ENCODE measurements around the gene MUC2. TPM values are rescaled to one million over a fixed set of nuclear protein-coding genes. Genes with fewer than 3 reads are reported as not detected.

The MUC2 gene
- total RNA-seq, 1 donor from 2014 or later = not detected

DNA sequence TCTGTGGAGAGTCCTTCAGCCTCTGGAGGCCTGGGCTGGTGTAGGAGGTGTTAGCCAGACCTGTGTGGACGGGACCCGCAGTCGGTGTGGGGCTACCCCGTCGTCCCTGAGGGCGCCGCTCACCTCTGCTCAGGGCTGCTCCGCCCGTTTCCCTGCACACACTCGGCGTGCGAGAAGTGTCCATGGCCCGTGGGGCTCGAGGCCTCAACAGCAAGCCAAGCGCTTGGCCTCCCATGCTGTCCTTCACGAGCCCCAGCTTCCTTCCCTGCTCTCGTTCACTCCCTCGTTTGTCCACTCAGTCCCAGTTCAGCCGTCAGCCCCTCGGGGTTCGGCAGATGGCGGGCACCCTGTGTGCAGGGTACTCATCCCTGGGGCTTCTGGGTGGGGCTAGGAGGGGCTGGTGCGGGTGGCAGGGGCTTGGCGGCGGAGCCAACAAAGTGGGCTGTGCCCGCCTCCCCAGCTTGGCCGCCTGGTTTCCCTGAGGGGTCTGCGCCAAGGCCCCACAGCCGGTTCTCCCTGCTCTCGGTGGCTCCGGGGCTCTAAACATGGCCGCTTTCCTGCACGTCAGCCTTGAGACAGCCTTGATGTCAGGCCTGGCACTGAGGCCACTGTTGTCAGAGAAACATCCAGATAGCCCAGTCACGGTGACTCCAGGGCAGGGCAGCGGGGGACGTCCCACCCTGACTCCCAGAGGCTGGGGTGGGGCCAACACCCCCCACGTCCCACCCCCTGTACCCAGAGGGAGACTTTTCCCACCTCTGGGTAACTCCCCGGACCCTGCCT, 41.5 kb upstream of the MUC2 start:
- Mint-ChIP-seq H3K36me3 (ENCODE audit: low read depth, unreplicated experiment) (peaks cover 2% of the 10 kb centered on the region), H3K9me3 (ENCODE audit: unreplicated experiment) (peaks cover 2% of the 10 kb centered on the region), H3K27me3 (ENCODE audit: low read depth, unreplicated experiment) (peaks cover 4% of the 10 kb centered on the region), H3K27ac (ENCODE audit: unreplicated experiment) (no peak overlapping the region), H3K4me1 (ENCODE audit: low read depth, unreplicated experiment) (no peaks in the 10 kb centered on the region), H3K4me3 (ENCODE audit: unreplicated experiment) (no peak overlapping the region)
- no peaks in the 10 kb centered on the region for H3K27me3 ChIP-seq (ENCODE audit: insufficient read depth, low read length)
- H3K9me3 ChIP-seq (ENCODE audit: insufficient read depth, low read depth, low read length) = no peaks in the 10 kb centered on the region
- H3K9ac ChIP-seq (ENCODE audit: low read length) = no peak overlapping the region
- FAIRE-seq = no peak
- H3K36me3 ChIP-seq (ENCODE audit: insufficient read depth, low read length) = no peaks in the 10 kb centered on the region
- no peak for TF ChIP-seq EZH2 (IDR thresholded peaks at IDR 0.05; ENCODE audit: insufficient read depth, low read length)
- TF ChIP-seq, protein P1, sequence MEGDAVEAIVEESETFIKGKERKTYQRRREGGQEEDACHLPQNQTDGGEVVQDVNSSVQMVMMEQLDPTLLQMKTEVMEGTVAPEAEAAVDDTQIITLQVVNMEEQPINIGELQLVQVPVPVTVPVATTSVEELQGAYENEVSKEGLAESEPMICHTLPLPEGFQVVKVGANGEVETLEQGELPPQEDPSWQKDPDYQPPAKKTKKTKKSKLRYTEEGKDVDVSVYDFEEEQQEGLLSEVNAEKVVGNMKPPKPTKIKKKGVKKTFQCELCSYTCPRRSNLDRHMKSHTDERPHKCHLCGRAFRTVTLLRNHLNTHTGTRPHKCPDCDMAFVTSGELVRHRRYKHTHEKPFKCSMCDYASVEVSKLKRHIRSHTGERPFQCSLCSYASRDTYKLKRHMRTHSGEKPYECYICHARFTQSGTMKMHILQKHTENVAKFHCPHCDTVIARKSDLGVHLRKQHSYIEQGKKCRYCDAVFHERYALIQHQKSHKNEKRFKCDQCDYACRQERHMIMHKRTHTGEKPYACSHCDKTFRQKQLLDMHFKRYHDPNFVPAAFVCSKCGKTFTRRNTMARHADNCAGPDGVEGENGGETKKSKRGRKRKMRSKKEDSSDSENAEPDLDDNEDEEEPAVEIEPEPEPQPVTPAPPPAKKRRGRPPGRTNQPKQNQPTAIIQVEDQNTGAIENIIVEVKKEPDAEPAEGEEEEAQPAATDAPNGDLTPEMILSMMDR (IDR thresholded peaks at IDR 0.05; ENCODE audit: insufficient read depth, low read depth, low read length) = no peak
- no peak overlapping the region for H3K4me2 ChIP-seq (ENCODE audit: low read length)
- no peak for DNase-seq (ENCODE audit: low read depth)
- no peak overlapping the region for H2AFZ ChIP-seq (ENCODE audit: low read depth, low read length)
- H4K20me1 ChIP-seq (ENCODE audit: insufficient read depth, low read length) = peaks cover 4% of the 10 kb centered on the region
- no peaks in the 10 kb centered on the region for H3K79me2 ChIP-seq (ENCODE audit: insufficient read depth, low read length)
- H3K27ac ChIP-seq (ENCODE audit: low read depth, low read length) = no peak overlapping the region
- H3K4me1 ChIP-seq (ENCODE audit: insufficient read depth, low read length) = no peaks in the 10 kb centered on the region
- H3K4me3 ChIP-seq (ENCODE audit: insufficient read depth, low read depth, low read length) = no peak overlapping the region

DNA sequence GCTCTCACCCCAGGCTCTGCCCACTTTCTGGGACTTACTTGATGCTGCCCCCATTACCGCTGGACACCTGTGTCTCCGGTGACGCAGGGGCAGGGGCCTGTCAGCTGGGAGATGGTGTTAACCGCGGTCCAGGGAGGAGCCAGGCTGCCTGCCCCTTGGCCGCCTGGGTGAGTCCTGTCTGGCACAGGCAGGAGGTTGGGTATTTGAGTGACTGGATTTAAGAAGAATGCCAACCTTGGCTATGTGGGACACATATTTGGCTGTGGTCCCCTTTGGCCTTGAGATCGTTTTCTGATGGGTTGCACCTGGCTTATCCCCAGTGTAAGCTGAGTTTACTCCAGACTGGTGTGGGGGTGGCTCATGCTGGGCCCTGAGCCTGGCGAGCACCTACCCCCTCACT, 40.7 kb upstream of the MUC2 start:
- H3K27me3 Mint-ChIP-seq (ENCODE audit: low read depth, unreplicated experiment) = peaks cover 6% of the 10 kb centered on the region
- H3K9me3 ChIP-seq (ENCODE audit: insufficient read depth, low read depth, low read length) = no peaks in the 10 kb centered on the region
- no peak overlapping the region for H3K27ac ChIP-seq (ENCODE audit: low read depth, low read length)
- no peaks in the 10 kb centered on the region for H3K36me3 ChIP-seq (ENCODE audit: insufficient read depth, low read length)
- peaks cover 2% of the 10 kb centered on the region for H3K36me3 Mint-ChIP-seq (ENCODE audit: low read depth, unreplicated experiment)
- H3K27ac Mint-ChIP-seq (ENCODE audit: unreplicated experiment) = no peak overlapping the region
- peaks cover 2% of the 10 kb centered on the region for H3K9me3 Mint-ChIP-seq (ENCODE audit: unreplicated experiment)
- H3K4me3 ChIP-seq (ENCODE audit: insufficient read depth, low read depth, low read length) = no peak overlapping the region
- no peak overlapping the region for H3K4me2 ChIP-seq (ENCODE audit: low read length)
- TF ChIP-seq, protein P1 (IDR thresholded peaks at IDR 0.05; ENCODE audit: insufficient read depth, low read depth, low read length) = no peak
- no peak for TF ChIP-seq EZH2 (IDR thresholded peaks at IDR 0.05; ENCODE audit: insufficient read depth, low read length)
- H3K79me2 ChIP-seq (ENCODE audit: insufficient read depth, low read length) = no peaks in the 10 kb centered on the region
- no peaks in the 10 kb centered on the region for H3K27me3 ChIP-seq (ENCODE audit: insufficient read depth, low read length)
- FAIRE-seq (no peak), DNase-seq (ENCODE audit: low read depth) (no peak)
- H3K4me1 Mint-ChIP-seq (ENCODE audit: low read depth, unreplicated experiment) = no peaks in the 10 kb centered on the region
- no peaks in the 10 kb centered on the region for H3K4me1 ChIP-seq (ENCODE audit: insufficient read depth, low read length)
- H2AFZ ChIP-seq (ENCODE audit: low read depth, low read length) = no peak overlapping the region
- H3K9ac ChIP-seq (ENCODE audit: low read length) = no peak overlapping the region
- H3K4me3 Mint-ChIP-seq (ENCODE audit: unreplicated experiment) = no peak overlapping the region
- H4K20me1 ChIP-seq (ENCODE audit: insufficient read depth, low read length) = peaks cover 4% of the 10 kb centered on the region

All from astrocyte (in vitro differentiated cells and primary cell).